HG03575 (cell line): ENCODE results near the gene MYO5C.
"Not testable (repeated sequence)": the region's sequence is repeated elsewhere in the genome, so short reads cannot be mapped to it uniquely, and the experiment has no call there.

Source experiments
- ATAC-seq: cut with Tn5 transposase; IDR thresholded peaks from one replicate; pipeline ENCODE4 v1.9.1; 2021; ENCODE audit not compliant: unreplicated experiment, insufficient number of reproducible peaks, low FRiP score; ENCODE audit errors: extremely low read depth

The MYO5C gene

DNA sequence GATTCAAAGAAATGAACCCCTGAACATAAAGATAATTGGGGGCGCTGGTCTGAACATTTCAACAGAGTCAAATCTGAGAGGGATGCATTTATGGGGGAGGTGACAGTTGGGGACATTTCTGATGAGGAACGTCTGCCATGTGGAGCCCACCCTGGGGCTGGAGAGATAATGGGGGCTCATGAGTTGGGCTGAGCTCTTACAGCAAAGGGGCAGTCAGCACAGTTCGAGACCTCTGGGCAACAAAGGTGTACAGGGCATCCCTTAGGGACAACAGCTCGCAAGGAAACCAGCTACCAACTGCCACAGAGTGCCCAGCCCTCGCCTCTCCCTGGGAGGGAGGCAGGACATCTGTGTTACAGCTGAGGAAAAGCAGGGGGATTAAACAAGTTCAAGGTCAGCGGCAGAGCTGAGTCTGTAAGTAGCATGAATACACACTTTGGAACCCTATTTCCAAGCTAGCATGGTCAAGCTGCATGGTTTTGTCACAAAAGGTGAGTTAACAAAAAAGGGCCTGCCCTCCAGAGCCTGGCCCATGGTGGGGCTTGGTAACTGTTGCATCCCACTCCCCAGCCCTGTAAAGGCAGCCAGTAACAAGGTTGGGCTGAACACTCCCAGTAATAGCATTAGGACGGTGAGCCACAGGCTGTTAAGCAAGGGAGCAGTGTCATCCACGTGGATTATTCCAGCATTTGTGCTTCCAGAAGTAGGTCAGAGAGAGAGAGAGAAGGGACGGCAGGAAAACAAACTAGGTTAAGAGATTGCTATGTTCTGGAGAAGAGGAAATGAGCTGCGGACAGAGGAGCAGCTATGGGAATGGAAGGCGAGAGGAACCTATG lies 108.7 kb downstream of the MYO5C start:
- ATAC-seq: no peak

- no peak for ATAC-seq
These were observed 110.4 kb downstream of the MYO5C start for GRCh38 chr15:52185151-52185561.

GRCh38 chr15:52184721-52185120 lies 110.9 kb downstream of the MYO5C start:
- no peak for ATAC-seq

DNA sequence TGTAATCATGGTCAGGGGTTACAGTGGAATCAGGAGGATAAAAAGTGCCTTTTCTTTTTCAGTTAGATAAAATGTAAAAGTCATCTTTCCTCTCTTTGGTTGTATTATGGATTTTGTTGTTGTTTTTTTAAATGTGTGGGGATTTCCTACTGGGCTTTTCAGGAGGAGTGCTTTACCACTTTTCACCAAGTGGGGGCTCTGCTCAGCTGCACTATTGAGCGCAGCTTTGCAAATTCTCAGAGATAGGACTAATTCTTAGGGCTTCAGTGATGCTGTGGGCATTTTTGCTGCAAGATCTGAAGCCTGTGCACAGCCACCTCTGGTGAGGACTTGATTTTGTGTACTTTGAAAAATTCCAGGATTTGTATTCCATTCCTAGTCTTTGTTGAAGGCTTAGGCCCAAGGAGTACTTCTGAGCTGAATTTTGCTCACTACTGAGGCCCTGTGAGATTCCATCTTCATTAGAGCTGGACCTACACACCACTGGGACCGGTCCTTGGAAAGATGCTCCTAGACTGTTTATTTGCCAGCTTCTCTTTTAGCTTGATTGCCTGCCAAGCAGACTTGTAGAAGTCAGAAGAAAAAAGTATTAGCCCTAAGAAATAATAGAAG lies 111.9 kb downstream of the MYO5C start:
- no peak for ATAC-seq

GRCh38 chr15:52181938-52182780 lies 113.4 kb downstream of the MYO5C start:
- no peak for ATAC-seq

DNA sequence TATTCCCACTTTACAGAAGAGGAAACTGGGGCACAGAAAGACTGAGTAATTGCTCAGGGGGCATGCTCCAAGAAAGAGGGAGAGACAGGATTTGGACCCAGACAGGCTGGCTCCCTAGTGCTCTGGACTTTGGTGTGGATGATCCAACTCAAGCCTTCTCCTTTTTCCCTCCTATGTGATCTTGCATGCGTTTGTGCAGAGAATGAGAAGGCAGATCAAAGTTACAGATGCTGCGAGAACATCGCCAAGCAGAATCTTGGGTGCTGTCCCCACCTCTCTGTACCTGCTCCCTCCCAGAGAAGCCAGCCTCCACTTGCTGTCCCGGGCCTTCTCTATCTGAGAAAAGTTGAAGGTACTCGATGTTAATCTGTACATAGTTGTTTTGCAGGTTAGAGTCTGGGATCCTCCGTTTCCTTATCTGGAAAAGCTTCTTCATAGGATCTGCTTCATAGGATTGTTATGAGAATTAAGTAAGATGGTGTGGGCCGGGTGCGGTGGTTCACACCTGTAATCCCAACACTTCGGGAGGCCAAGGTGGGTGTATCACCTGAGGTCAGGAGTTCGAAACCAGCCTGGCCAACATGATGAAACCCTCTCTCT lies 114.7 kb downstream of the MYO5C start:
- ATAC-seq: no peak

DNA sequence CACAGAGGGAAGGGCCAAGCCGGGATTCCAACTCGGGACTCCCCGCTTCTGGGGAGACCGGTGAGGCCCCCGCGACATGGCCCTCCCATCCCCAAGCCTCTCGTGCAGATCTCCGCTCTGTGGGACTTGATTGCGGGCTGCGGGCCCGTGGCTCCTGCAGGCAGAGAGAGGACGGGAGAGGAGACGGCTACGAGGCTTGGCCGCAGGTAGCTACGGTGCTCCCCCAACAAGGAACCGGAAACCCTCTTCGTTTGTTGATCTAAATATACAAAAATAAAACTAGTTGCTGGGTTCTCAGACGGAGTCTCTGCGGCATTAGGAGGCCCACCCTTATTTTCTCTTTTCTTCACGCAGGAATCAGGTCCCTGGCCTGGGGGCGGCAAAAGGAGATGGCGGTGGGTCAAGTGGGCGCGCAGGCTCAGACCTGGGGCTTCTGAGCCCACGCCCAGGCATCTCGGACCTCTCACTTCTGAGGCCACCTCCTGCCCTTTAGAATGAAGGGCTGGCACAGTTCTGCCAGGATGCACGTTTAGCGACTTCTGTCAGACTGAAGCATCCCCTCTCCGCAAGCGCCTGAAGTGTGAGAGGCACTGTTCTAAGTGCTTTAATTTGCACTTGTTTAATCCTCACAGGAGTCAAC lies 115.3 kb downstream of the MYO5C start:
- peak; percentile 17 for ATAC-seq

GRCh38 chr15:52179278-52180195 lies 116.1 kb downstream of the MYO5C start:
- peak; percentile 33 for ATAC-seq

DNA sequence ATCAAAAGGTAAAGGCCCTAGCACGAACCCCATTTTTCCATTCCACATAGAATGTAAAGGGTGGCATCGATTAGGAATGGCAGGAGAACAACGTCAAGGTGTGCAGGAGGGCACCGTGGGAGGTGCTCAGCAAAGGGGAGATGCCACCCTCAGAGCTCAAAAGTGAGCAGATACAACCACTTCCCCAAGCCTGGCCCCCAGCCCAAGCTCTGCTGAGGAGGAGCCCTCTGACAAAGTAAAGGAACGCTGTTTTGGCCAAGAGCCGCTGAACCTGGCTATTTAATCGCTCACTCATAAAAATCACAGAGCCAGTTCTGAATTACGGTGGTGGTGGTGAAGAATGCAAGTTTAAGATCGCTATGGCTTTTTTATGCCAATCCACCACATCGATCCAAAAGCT lies 116.8 kb downstream of the MYO5C start:
- no peak for ATAC-seq

- ATAC-seq: no peak
These were observed 122.7 kb downstream of the MYO5C start for GRCh38 chr15:52172869-52173268.

DNA sequence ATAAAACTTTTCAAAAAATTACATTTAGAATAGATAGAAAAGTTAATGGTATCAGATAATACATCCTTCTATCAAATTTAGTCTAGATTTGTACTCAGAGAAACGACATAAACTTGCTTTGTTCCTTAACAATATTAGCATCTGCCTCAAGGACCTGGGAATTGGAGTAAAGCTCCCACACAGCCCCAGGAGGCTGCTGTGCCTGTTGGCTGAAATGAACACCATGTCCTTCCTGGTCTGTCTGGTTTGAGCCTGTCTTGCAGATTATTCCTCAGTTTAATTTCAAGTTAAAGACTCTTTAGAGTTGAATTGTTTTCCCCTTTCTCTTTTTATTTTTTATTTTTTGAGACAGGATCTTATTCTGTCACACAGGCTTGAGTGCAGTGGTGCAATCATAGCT lies 123.8 kb downstream of the MYO5C start:
- no peak for ATAC-seq

- no peak for ATAC-seq
These were observed 124.2 kb downstream of the MYO5C start for GRCh38 chr15:52171386-52171785.

GRCh38 chr15:52170199-52170598 lies 125.4 kb downstream of the MYO5C start:
- ATAC-seq: not testable (repeated sequence)

DNA sequence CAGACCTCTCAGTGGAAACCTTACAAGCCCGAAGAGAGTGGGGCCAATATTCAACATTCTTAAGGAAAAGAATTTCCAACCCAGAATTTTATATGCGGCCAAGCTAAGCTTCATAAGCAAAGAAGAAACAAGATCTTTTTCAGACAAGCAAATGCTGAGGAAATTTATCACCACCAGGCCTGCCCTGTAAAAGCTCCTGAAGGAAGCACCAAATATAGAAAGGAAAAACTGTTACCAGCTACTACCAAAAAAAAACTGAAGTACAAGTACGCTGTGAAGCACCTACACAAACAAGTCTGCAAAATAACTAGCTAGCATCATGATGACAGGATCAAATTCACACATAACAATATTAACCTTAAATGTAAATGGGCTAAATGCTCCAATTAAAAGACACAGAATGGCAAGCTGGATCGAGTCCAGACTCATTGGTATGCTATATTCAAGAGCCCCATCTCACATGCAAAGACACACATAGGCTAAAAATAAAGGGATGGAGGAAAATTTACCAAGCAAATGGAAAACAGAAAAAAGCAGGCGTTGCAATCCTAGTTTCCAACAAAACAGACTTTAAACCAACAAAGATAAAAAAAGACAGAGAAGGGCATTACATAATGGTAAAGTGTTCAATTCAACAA lies 130.0 kb downstream of the MYO5C start:
- not testable (repeated sequence) for ATAC-seq

DNA sequence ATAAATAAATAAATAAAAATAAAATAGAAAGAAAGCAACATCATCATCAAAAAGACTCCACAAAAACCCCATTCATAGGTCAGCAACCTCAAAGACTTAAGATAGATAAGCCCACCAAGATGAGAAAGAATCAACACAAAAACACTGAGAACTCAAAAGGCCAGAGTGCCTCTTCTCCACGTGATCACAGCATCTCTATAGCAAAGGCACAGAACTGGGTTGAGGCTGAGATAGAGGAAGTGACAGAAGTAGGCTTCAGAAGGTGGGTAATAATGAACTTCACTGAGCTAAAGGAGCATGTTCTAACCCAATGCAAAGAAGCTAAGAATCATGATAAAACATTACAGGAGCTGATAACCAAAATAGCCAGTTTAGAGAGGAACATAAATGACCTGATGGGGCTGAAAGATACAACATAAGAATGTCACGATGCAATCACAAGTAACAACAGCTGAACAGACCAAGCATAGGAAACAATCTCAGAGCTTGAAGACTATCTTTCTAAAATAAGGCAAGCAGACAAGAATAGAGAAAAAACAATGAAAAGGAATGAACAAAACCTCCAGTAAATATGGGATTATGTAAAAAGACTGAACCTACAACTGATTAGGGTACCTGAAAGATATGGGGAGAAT lies 130.9 kb downstream of the MYO5C start:
- no peak for ATAC-seq

GRCh38 chr15:52163321-52164190 lies 132.0 kb downstream of the MYO5C start:
- ATAC-seq: no peak
